ENCODE data around the gene TGFBRAP1.
A peak's percentile ranks its signal among the peaks of the same experiment; 100 is the strongest.

The TGFBRAP1 gene

DNA sequence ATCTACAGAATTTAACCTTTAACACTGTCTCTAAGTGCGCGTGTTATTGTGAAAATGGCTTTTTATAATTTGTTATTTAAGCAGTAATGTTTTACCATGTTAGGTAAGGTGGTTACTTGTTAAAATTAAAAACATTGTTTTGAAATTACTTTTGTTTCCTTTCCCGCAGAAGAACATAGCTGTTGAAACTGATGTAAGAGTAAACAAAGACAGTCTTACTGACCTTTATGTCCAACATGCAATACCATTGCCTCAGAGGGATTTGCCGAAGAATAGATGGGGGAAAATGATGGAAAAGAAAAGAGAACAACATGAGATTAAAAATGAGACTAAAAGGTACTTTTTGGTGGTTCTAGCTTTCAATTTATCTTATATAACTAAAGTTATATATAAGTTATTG, 9.9 kb upstream of the TGFBRAP1 start:
- WGBS = 95% methylated on average over 4 of the region's 4 CpGs

GRCh38 chr2:105338020-105338385, 8.5 kb upstream of the TGFBRAP1 start:
- Histone ChIP-seq H3K4me1 (ENCODE audit: insufficient read depth, low read length) (peaks cover 8% of the 10 kb centered on the region; the same call in 1 of the 2 replicates), H3K9me3 (ENCODE audit: insufficient read depth, low read depth, low read length) (no peaks in the 10 kb centered on the region), H3K27ac (ENCODE audit: low read depth, low read length) (no peak overlapping the region), H3K36me3 (ENCODE audit: insufficient read depth, low read length) (peaks cover 48% of the 10 kb centered on the region), H3K9ac (ENCODE audit: low read depth, low read length) (peak overlapping the region; percentile 88), H3K4me3 (ENCODE audit: low read length) (peak overlapping the region; percentile 75), H3K27me3 (ENCODE audit: insufficient read depth, low read length) (no peaks in the 10 kb centered on the region)
- 10% methylated on average over 5 of the region's 5 CpGs for WGBS

More for the DNA sequence above, 9.9 kb upstream of the TGFBRAP1 start:
- Histone ChIP-seq H3K27me3 (ENCODE audit: insufficient read depth, low read length) (no peaks in the 10 kb centered on the region), H3K9ac (ENCODE audit: low read depth, low read length) (no peak overlapping the region), H3K27ac (ENCODE audit: low read depth, low read length) (no peak overlapping the region), H3K4me3 (ENCODE audit: low read length) (no peak overlapping the region), H3K36me3 (ENCODE audit: insufficient read depth, low read length) (peaks cover 56% of the 10 kb centered on the region), H3K4me1 (ENCODE audit: insufficient read depth, low read length) (peaks cover 8% of the 10 kb centered on the region; the same call in 1 of the 2 replicates), H3K9me3 (ENCODE audit: insufficient read depth, low read depth, low read length) (no peaks in the 10 kb centered on the region)

DNA sequence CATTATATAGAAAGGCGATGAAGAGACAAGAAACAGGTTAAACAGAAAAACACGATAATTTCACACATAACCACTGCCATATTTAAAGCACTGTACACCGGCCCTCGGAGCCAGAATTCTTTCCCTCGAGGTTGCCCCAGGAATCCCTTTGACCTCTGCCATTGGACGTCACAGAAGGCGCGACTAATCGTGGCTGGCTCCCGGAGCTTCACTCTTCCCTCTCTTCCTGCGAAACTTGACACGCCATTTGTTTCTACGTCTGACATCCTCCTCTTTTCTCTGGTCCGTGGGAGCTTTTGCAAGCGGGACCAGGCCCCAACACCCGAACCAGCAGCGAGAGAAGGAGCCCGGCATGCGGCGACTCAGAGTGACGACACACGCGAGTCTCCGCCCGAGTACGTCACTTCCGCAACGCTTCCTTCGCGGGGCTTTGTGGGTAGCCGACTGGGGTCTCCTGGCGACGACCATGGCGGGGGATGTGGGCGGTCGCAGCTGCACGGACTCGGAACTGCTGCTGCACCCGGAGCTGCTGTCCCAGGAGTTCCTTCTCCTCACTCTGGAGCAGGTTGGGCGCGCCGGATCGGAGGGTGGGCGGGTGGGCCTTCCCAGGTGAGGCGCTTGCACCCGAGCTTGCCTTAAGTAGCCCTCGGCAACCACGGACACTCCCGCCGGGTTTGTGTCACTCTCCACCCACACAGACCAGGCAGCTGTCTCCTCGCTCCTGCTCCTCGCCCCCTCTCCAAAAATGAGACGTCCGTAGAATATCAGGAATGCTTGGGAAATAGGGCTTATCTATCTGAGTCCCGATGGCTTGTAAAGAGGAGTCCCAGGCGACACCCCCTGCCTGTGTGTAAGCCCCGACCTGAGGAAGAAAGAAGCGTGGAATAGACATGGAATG, 7.8 kb upstream of the TGFBRAP1 start, which contains the start of gene C2orf49:
Gene C2orf49 (plus strand): TSS at position 419 of the 898 bp plus-strand sequence. CDS start 48 bp downstream, at position 467.
- no peaks in the 10 kb centered on the region for H3K9me3 ChIP-seq (ENCODE audit: insufficient read depth, low read depth, low read length)
- H3K9ac ChIP-seq (ENCODE audit: low read depth, low read length) = peak within 1 kb of the TSS; percentile 97
- peaks cover 8% of the 10 kb centered on the region; the same call in 1 of the 2 replicates for H3K4me1 ChIP-seq (ENCODE audit: insufficient read depth, low read length)
- WGBS = under 1% methylated on average over 58 of the region's 58 CpGs
- peak within 1 kb of the TSS; percentile 75 for H3K4me3 ChIP-seq (ENCODE audit: low read length)
- H3K27ac ChIP-seq (ENCODE audit: low read depth, low read length) = peak within 1 kb of the TSS; percentile 92
- peaks cover 42% of the 10 kb centered on the region for H3K36me3 ChIP-seq (ENCODE audit: insufficient read depth, low read length)
- H3K27me3 ChIP-seq (ENCODE audit: insufficient read depth, low read length) = no peaks in the 10 kb centered on the region

- peaks cover 35% of the 10 kb centered on the region for H3K36me3 ChIP-seq (ENCODE audit: insufficient read depth, low read length)
- peak overlapping the region; percentile 92 for H3K27ac ChIP-seq (ENCODE audit: low read depth, low read length)
- WGBS = 0% methylated on average over 5 of the region's 7 CpGs
- H3K4me1 ChIP-seq (ENCODE audit: insufficient read depth, low read length) = peaks cover 8% of the 10 kb centered on the region; the same call in 1 of the 2 replicates
- H3K4me3 ChIP-seq (ENCODE audit: low read length) = peak overlapping the region; percentile 75
- no peaks in the 10 kb centered on the region for H3K9me3 ChIP-seq (ENCODE audit: insufficient read depth, low read depth, low read length)
- no peaks in the 10 kb centered on the region for H3K27me3 ChIP-seq (ENCODE audit: insufficient read depth, low read length)
- H3K9ac ChIP-seq (ENCODE audit: low read depth, low read length) = peak overlapping the region; percentile 97
These were observed 7.2 kb upstream of the TGFBRAP1 start for GRCh38 chr2:105336786-105337121.

DNA sequence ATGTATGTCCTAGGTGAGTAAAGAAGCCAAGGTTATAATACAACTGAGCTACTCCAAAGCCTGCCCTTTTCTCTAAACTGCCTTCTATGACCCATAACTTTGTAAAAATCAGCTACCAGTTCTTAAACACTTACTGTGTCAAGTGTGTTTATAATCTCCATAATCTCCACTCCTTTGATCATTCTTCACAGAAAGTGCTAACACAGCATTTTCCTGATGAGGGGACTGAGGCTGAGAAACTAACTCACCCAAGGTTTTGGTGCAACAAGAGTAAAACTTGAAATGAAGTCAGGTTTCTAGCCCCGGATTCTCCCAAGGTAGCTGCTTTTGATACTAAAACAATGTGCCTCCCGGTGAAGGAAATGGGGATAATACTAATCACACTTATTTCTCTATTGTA, 5.9 kb upstream of the TGFBRAP1 start:
- peaks cover 23% of the 10 kb centered on the region for H3K36me3 ChIP-seq (ENCODE audit: insufficient read depth, low read length)
- 93% methylated on average over 1 of the region's 2 CpGs for WGBS
- H3K9ac ChIP-seq (ENCODE audit: low read depth, low read length) = no peak overlapping the region
- peaks cover 8% of the 10 kb centered on the region; the same call in 1 of the 2 replicates for H3K4me1 ChIP-seq (ENCODE audit: insufficient read depth, low read length)
- H3K27me3 ChIP-seq (ENCODE audit: insufficient read depth, low read length) = 0 out of 2 replicates have a peak, but pooled peaks cover 6% of the 10 kb centered on the region
- H3K4me3 ChIP-seq (ENCODE audit: low read length) = no peak overlapping the region
- no peak overlapping the region for H3K27ac ChIP-seq (ENCODE audit: low read depth, low read length)
- no peaks in the 10 kb centered on the region for H3K9me3 ChIP-seq (ENCODE audit: insufficient read depth, low read depth, low read length)

- no peak overlapping the region for H3K27ac ChIP-seq (ENCODE audit: low read depth, low read length)
- WGBS = 94% methylated on average over 4 of the region's 4 CpGs
- H3K9me3 ChIP-seq (ENCODE audit: insufficient read depth, low read depth, low read length) = no peaks in the 10 kb centered on the region
- H3K9ac ChIP-seq (ENCODE audit: low read depth, low read length) = no peak overlapping the region
- H3K36me3 ChIP-seq (ENCODE audit: insufficient read depth, low read length) = peaks cover 11% of the 10 kb centered on the region; the same call in 1 of the 2 replicates
- 0 out of 2 replicates have a peak, but pooled peaks cover 9% of the 10 kb centered on the region for H3K27me3 ChIP-seq (ENCODE audit: insufficient read depth, low read length)
- H3K4me1 ChIP-seq (ENCODE audit: insufficient read depth, low read length) = peaks cover 12% of the 10 kb centered on the region
- H3K4me3 ChIP-seq (ENCODE audit: low read length) = no peak overlapping the region
These were observed 4.7 kb upstream of the TGFBRAP1 start for GRCh38 chr2:105334211-105334610.

DNA sequence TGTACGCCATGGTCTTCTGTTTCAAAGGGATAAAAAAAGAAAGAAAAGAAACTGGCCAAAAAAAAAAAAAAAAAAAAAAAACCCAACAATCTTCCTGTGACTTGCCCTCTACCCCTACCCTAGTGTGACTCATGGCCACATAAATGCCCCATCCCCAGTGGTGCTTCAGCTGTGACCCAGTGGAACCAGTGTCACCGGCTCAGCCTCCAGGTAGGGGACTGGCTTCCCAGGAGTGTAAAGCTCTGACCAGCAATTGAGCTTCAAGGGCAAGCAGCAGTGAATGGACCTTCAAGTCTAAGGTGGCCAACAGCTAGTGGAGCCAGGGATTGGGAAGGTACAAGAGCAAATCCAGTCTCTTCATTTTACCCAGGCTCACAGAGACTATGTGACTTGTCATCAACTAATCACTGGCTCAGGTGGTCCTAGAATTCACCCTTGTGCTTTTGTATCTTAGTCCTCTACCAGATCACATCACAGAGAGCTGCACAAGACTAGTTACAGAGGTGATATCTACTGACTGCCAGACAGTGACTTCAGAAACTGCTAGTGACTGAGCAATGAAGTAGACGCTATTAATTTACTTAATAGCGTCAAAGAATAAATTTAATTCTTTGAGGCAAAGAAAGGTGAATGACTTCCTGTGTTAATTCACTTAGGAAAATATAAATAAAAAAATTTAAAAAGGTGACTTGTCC, 1.3 kb upstream of the TGFBRAP1 start:
- Histone ChIP-seq H3K36me3 (ENCODE audit: insufficient read depth, low read length) (peaks cover 11% of the 10 kb centered on the region; the same call in 1 of the 2 replicates), H3K9me3 (ENCODE audit: insufficient read depth, low read depth, low read length) (no peaks in the 10 kb centered on the region), H3K4me1 (ENCODE audit: insufficient read depth, low read length) (peaks cover 6% of the 10 kb centered on the region), H3K9ac (ENCODE audit: low read depth, low read length) (no peak overlapping the region; the same call in 1 of the 2 replicates), H3K4me3 (ENCODE audit: low read length) (peak overlapping the region; percentile 74; the same call in 1 of the 2 replicates), H3K27me3 (ENCODE audit: insufficient read depth, low read length) (0 out of 2 replicates have a peak, but pooled peaks cover 9% of the 10 kb centered on the region), H3K27ac (ENCODE audit: low read depth, low read length) (no peak overlapping the region)
- 96% methylated on average over 3 of the region's 4 CpGs for WGBS

GRCh38 chr2:105329197-105329554, 359 bp downstream of the TGFBRAP1 start:
- Histone ChIP-seq H3K27me3 (ENCODE audit: insufficient read depth, low read length) (0 out of 2 replicates have a peak, but pooled peaks cover 9% of the 10 kb centered on the region), H3K9me3 (ENCODE audit: insufficient read depth, low read depth, low read length) (no peaks in the 10 kb centered on the region), H3K27ac (ENCODE audit: low read depth, low read length) (no peak overlapping the region), H3K4me3 (ENCODE audit: low read length) (peak overlapping the region; percentile 73), H3K36me3 (ENCODE audit: insufficient read depth, low read length) (peaks cover 4% of the 10 kb centered on the region; the same call in 1 of the 2 replicates), H3K9ac (ENCODE audit: low read depth, low read length) (peak overlapping the region; percentile 54), H3K4me1 (ENCODE audit: insufficient read depth, low read length) (peaks cover 23% of the 10 kb centered on the region)
- WGBS = 2% methylated on average over 14 of the region's 17 CpGs

DNA sequence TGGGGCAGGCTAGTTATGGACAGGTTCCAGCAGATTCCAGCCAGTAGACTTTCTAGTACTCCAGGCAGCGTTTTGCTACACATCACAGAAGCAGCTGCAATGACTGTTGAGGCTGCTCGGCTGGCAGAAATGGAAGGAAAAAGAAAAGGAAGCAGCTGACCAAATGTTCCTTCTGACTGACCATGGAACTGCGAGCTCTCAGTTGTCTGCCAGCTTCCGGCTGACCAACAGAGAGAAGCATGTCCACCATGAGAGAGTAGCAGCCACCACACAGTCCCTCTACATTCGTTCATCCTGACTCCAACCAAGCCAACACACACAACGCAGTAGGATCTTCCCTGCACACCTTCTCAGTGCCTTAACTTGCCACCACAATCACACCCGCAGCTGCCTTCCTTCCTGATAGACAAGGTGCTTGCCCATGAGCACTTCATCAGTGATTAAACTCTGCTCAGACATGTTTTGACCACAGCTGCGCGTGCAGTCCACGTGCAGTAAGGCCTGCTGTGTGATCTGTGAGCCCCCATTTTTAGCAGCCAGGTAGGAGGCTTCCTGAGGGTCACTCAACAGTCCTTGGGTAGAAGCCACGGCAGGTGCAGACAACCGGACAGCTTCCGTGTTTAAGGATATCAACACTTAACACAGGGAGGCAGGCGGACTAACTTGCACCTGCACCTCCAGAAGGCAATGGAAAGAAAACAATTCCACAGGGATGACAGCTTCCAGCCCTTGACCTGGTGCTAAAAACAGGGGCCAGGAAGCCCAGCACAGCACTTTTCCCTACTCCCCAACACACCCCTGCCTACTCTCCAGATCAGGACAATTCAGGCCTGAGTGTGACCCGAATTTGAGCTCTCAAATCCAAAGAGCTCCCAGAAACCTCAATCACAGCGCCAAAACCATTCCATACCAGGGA, 996 bp downstream of the TGFBRAP1 start:
- no peak overlapping the region for H3K27ac ChIP-seq (ENCODE audit: low read depth, low read length)
- WGBS = 76% methylated on average over 16 of the region's 16 CpGs

DNA sequence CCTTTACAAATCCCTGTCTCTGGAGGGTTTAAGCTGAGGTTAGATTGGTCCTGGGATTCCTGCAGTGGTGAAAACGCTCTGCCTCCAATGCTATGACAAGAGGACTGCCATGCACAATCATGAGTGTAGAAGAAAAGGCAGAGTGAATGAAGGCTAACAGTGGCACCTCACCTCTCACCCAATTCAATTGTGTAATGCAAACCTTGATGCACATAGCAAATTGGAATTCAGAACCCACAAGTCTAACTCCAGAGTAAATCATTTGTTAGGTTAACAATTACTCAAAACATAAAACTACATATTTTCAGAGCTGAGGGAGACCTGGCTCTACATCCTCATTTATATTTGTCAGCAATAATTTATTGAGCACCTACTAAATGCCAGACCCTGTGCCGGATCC, 1.8 kb downstream of the TGFBRAP1 start:
- Histone ChIP-seq H3K36me3 (ENCODE audit: insufficient read depth, low read length) (no peaks in the 10 kb centered on the region), H3K9ac (ENCODE audit: low read depth, low read length) (no peak overlapping the region), H3K4me1 (ENCODE audit: insufficient read depth, low read length) (peaks cover 23% of the 10 kb centered on the region), H3K27me3 (ENCODE audit: insufficient read depth, low read length) (0 out of 2 replicates have a peak, but pooled peaks cover 9% of the 10 kb centered on the region), H3K27ac (ENCODE audit: low read depth, low read length) (no peak overlapping the region), H3K4me3 (ENCODE audit: low read length) (no peak overlapping the region), H3K9me3 (ENCODE audit: insufficient read depth, low read depth, low read length) (no peaks in the 10 kb centered on the region)
- 98% methylated on average over 2 of the region's 2 CpGs for whole genome bisulfite sequencing

More for the DNA sequence above, 996 bp downstream of the TGFBRAP1 start:
- Histone ChIP-seq H3K36me3 (ENCODE audit: insufficient read depth, low read length) (no peaks in the 10 kb centered on the region), H3K9me3 (ENCODE audit: insufficient read depth, low read depth, low read length) (no peaks in the 10 kb centered on the region), H3K27me3 (ENCODE audit: insufficient read depth, low read length) (0 out of 2 replicates have a peak, but pooled peaks cover 9% of the 10 kb centered on the region), H3K4me1 (ENCODE audit: insufficient read depth, low read length) (peaks cover 23% of the 10 kb centered on the region), H3K9ac (ENCODE audit: low read depth, low read length) (peak overlapping the region; percentile 54), H3K4me3 (ENCODE audit: low read length) (peak overlapping the region; percentile 73)
